Breast epithelium (tissue), 3 donors: Measurements from ENCODE around the gene MAP2K4.

Experiments
- CTCF ChIP-seq, 3 donors: fragments of 450-650 bp; IDR thresholded peaks; one replicate each; pipeline ENCODE4 v1.5.1; 2016 to 2017; ENCODE audit warnings: antibody characterized with exemption in 3 of 3, mild to moderate bottlenecking in 3 of 3, moderate library complexity in 3 of 3
- POLR2AphosphoS5 ChIP-seq, 3 donors: sonication (generic); formaldehyde crosslinking; IDR thresholded peaks; one replicate each; pipeline ENCODE4 v1.6.1; 2017; ENCODE audit warnings: antibody characterized with exemption in 3 of 3

GRCh38 chr17:12041312-12041711 lies 20.6 kb downstream of the MAP2K4 start:
- TF ChIP-seq POLR2AphosphoS5 (IDR thresholded peaks at IDR 0.05) (no peak), CTCF (IDR thresholded peaks at IDR 0.05) (no peak)
